SK-N-SH treated with all-trans-retinoic acid at 6 μM for 48 hours (cell line): ENCODE measurements around the gene OPRL1.

Experiments
- ATAC-seq: fragments of 200-7000 bp; cut with Tn5 transposase; 3 replicates; pipeline ENCODE4 v1.9.1; 2020; ENCODE audit warnings: mild to moderate bottlenecking, moderate library complexity
- ARNTL ChIP-seq: fragments of 450-650 bp; formaldehyde crosslinking; IDR thresholded peaks from 2 replicates; pipeline ENCODE4 v1.5.0; 2020; ENCODE audit warnings: low read depth, mild to moderate bottlenecking, moderate library complexity, borderline replicate concordance
- BACH2 ChIP-seq: fragments of 250-450 bp; sonication (Bioruptor Pico); IDR thresholded peaks from 2 replicates; pipeline ENCODE4 v1.9.0; 2021; ENCODE audit warnings: mild to moderate bottlenecking, borderline replicate concordance
- CSDC2 ChIP-seq: fragments of 250-450 bp; sonication (Bioruptor Pico); IDR thresholded peaks from 2 replicates; pipeline ENCODE4 v1.5.0; 2020; ENCODE audit warnings: mild to moderate bottlenecking, moderate library complexity
- ESRRG ChIP-seq: fragments of 250-450 bp; sonication (Bioruptor Pico); IDR thresholded peaks from 2 replicates; pipeline ENCODE4 v1.6.1; 2021; ENCODE audit warnings: mild to moderate bottlenecking
- GLIS3 ChIP-seq: fragments of 250-450 bp; sonication (Bioruptor Pico); IDR thresholded peaks from 2 replicates; pipeline ENCODE4 v1.5.0; 2020; ENCODE audit warnings: mild to moderate bottlenecking, moderate library complexity
- OSR1 ChIP-seq: fragments of 250-450 bp; sonication (Bioruptor Pico); IDR thresholded peaks from 2 replicates; pipeline ENCODE4 v1.8.0; 2022; ENCODE audit warnings: moderate library complexity, mild to moderate bottlenecking, inconsistent platforms
- POU6F1 ChIP-seq: fragments of 250-450 bp; sonication (Bioruptor Pico); IDR thresholded peaks from 2 replicates; pipeline ENCODE4 v1.8.0; 2021; ENCODE audit warnings: low read depth, mild to moderate bottlenecking, moderate library complexity, borderline replicate concordance
- PPARA ChIP-seq: fragments of 250-450 bp; sonication (Bioruptor Pico); IDR thresholded peaks from 2 replicates; pipeline ENCODE4 v1.5.0; 2020; ENCODE audit warnings: mild to moderate bottlenecking, borderline replicate concordance
- RARB ChIP-seq: fragments of 250-450 bp; sonication (Bioruptor Pico); IDR thresholded peaks from 2 replicates; pipeline ENCODE4 v1.8.0; 2021; ENCODE audit warnings: mild to moderate bottlenecking, moderate library complexity
- SNAI2 ChIP-seq: fragments of 250-450 bp; sonication (Bioruptor Pico); IDR thresholded peaks from 2 replicates; pipeline ENCODE4 v1.5.0; 2020; ENCODE audit warnings: mild to moderate bottlenecking, moderate library complexity
- TCF4 ChIP-seq: fragments of 250-450 bp; sonication (Bioruptor Pico); IDR thresholded peaks from 2 replicates; pipeline ENCODE4 v1.8.0; 2021; ENCODE audit warnings: mild to moderate bottlenecking, moderate library complexity, borderline replicate concordance
- TOX ChIP-seq: fragments of 250-450 bp; sonication (Bioruptor Pico); IDR thresholded peaks from 2 replicates; pipeline ENCODE4 v1.8.0; 2021; ENCODE audit warnings: mild to moderate bottlenecking, moderate library complexity, borderline replicate concordance
- ZC3H10 ChIP-seq: fragments of 250-450 bp; sonication (Bioruptor Pico); IDR thresholded peaks from 2 replicates; pipeline ENCODE4 v1.5.1; 2021; ENCODE audit warnings: mild to moderate bottlenecking, moderate library complexity
- ZFP3 ChIP-seq: fragments of 250-450 bp; sonication (Bioruptor Pico); IDR thresholded peaks from 2 replicates; pipeline ENCODE4 v1.5.0; 2020; ENCODE audit warnings: mild to moderate bottlenecking, moderate library complexity
- ZFP30 ChIP-seq: fragments of 450-650 bp; formaldehyde crosslinking; IDR thresholded peaks from 2 replicates; pipeline ENCODE4 v1.5.0; 2022; ENCODE audit warnings: mild to moderate bottlenecking, moderate library complexity
- ZNF565 ChIP-seq: fragments of 450-650 bp; formaldehyde crosslinking; conservative IDR thresholded peaks from 2 replicates; pipeline ENCODE4 v1.5.0; 2020; ENCODE audit warnings: low read depth, mild to moderate bottlenecking, moderate library complexity
- ZNF70 ChIP-seq: fragments of 450-650 bp; formaldehyde crosslinking; IDR thresholded peaks from 2 replicates; pipeline ENCODE4 v1.5.0; 2020; ENCODE audit warnings: mild to moderate bottlenecking, moderate library complexity
- ZNF8 ChIP-seq: fragments of 450-650 bp; formaldehyde crosslinking; IDR thresholded peaks from 2 replicates; pipeline ENCODE4 v1.5.0; 2020; ENCODE audit warnings: mild to moderate bottlenecking, moderate library complexity
- TF ChIP-seq, protein P1 (sequence below): fragments of 250-450 bp; sonication (Bioruptor Pico); IDR thresholded peaks from 2 replicates; pipeline ENCODE4 v1.8.0; 2020; ENCODE audit warnings: mild to moderate bottlenecking, moderate library complexity, borderline replicate concordance
- TF ChIP-seq, protein P2 (sequence below): fragments of 250-450 bp; sonication (Bioruptor Pico); IDR thresholded peaks from 2 replicates; pipeline ENCODE4 v1.5.1; 2020; ENCODE audit warnings: low read depth, mild to moderate bottlenecking, moderate library complexity
- TF ChIP-seq, protein P3 (sequence below): fragments of 250-450 bp; sonication (Bioruptor Pico); IDR thresholded peaks from 2 replicates; pipeline ENCODE4 v1.5.1; 2021; ENCODE audit warnings: mild to moderate bottlenecking, moderate library complexity

OPRL1 gene

GRCh38 chr20:64074963-64075362, 4.9 kb upstream of the OPRL1 start:
- TF ChIP-seq BACH2 (CRISPR knock-in tag) (no peak), CSDC2 (CRISPR knock-in tag) (no peak), ZNF565 (no peak), ZNF8 (no peak), ZFP30 (CRISPR knock-in tag) (no peak), ZC3H10 (CRISPR knock-in tag) (no peak), ZNF70 (CRISPR knock-in tag) (no peak)
- TF ChIP-seq, protein P1, sequence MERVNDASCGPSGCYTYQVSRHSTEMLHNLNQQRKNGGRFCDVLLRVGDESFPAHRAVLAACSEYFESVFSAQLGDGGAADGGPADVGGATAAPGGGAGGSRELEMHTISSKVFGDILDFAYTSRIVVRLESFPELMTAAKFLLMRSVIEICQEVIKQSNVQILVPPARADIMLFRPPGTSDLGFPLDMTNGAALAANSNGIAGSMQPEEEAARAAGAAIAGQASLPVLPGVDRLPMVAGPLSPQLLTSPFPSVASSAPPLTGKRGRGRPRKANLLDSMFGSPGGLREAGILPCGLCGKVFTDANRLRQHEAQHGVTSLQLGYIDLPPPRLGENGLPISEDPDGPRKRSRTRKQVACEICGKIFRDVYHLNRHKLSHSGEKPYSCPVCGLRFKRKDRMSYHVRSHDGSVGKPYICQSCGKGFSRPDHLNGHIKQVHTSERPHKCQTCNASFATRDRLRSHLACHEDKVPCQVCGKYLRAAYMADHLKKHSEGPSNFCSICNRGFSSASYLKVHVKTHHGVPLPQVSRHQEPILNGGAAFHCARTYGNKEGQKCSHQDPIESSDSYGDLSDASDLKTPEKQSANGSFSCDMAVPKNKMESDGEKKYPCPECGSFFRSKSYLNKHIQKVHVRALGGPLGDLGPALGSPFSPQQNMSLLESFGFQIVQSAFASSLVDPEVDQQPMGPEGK (CRISPR knock-in tag), result no peak
- TF ChIP-seq, protein P2, sequence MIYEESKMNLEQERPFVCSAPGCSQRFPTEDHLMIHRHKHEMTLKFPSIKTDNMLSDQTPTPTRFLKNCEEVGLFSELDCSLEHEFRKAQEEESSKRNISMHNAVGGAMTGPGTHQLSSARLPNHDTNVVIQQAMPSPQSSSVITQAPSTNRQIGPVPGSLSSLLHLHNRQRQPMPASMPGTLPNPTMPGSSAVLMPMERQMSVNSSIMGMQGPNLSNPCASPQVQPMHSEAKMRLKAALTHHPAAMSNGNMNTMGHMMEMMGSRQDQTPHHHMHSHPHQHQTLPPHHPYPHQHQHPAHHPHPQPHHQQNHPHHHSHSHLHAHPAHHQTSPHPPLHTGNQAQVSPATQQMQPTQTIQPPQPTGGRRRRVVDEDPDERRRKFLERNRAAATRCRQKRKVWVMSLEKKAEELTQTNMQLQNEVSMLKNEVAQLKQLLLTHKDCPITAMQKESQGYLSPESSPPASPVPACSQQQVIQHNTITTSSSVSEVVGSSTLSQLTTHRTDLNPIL (CRISPR knock-in tag), result no peak
- ATAC-seq, result no peak

GRCh38 chr20:64075556-64075955, 4.3 kb upstream of the OPRL1 start:
- TF ChIP-seq CSDC2 (CRISPR knock-in tag) (no peak), PPARA (CRISPR knock-in tag) (no peak), RARB (CRISPR knock-in tag) (no peak), ZFP3 (CRISPR knock-in tag) (no peak), POU6F1 (CRISPR knock-in tag) (no peak), ZNF70 (CRISPR knock-in tag) (no peak), SNAI2 (CRISPR knock-in tag) (no peak), ZNF565 (no peak), OSR1 (CRISPR knock-in tag) (no peak), ZFP30 (CRISPR knock-in tag) (no peak)
- TF ChIP-seq, protein P1 (CRISPR knock-in tag), result no peak
- no peak for ATAC-seq

- TF ChIP-seq TCF4 (CRISPR knock-in tag) (no peak), ZFP30 (CRISPR knock-in tag) (no peak), CSDC2 (CRISPR knock-in tag) (no peak), GLIS3 (no peak), PPARA (CRISPR knock-in tag) (no peak), ZNF565 (no peak), RARB (CRISPR knock-in tag) (no peak), ARNTL (CRISPR knock-in tag) (no peak), ZFP3 (CRISPR knock-in tag) (no peak), ESRRG (CRISPR knock-in tag) (no peak), OSR1 (CRISPR knock-in tag) (no peak), POU6F1 (CRISPR knock-in tag) (no peak), TOX (CRISPR knock-in tag) (no peak), ZNF70 (CRISPR knock-in tag) (no peak)
- TF ChIP-seq, protein P2 (CRISPR knock-in tag), result no peak
- TF ChIP-seq, protein P1 (CRISPR knock-in tag), result no peak
- TF ChIP-seq, protein P3, sequence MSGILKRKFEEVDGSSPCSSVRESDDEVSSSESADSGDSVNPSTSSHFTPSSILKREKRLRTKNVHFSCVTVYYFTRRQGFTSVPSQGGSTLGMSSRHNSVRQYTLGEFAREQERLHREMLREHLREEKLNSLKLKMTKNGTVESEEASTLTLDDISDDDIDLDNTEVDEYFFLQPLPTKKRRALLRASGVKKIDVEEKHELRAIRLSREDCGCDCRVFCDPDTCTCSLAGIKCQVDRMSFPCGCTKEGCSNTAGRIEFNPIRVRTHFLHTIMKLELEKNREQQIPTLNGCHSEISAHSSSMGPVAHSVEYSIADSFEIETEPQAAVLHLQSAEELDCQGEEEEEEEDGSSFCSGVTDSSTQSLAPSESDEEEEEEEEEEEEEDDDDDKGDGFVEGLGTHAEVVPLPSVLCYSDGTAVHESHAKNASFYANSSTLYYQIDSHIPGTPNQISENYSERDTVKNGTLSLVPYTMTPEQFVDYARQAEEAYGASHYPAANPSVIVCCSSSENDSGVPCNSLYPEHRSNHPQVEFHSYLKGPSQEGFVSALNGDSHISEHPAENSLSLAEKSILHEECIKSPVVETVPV (CRISPR knock-in tag), result no peak
- ATAC-seq, result no peak
Measured at GRCh38 chr20:64076061-64076997, 3.6 kb upstream of the OPRL1 start.
